ENCODE results near the gene PUS7L. TPM values are rescaled to one million over a fixed set of nuclear protein-coding genes. Genes with fewer than 3 reads are reported as not detected.

Gene PUS7L
- polyA plus RNA-seq, 1 donor from 2014 or later: 29.2 TPM

- no peak overlapping the region for H2AFZ ChIP-seq (ENCODE audit: low read depth, low read length)
- H3K79me2 ChIP-seq (replicated peaks; ENCODE audit: insufficient read depth, low read length): no peaks in the 10 kb centered on the region
- no peak overlapping the region for H3K27ac ChIP-seq (ENCODE audit: low read length)
- no peaks in the 10 kb centered on the region for H3K9me3 ChIP-seq (ENCODE audit: low read length)
- no peaks in the 10 kb centered on the region for H3K9me2 ChIP-seq (ENCODE audit: insufficient read depth, low read length)
- H4K20me1 ChIP-seq (ENCODE audit: insufficient read depth): no peaks in the 10 kb centered on the region
- no peaks in the 10 kb centered on the region for H3K27me3 ChIP-seq (ENCODE audit: insufficient read depth, low read depth, low read length)
- H3K36me3 ChIP-seq (ENCODE audit: insufficient read depth, low read length): no peaks in the 10 kb centered on the region
- no peak for TF ChIP-seq TAF1 (IDR thresholded peaks at IDR 0.05; ENCODE audit: low read depth)
- TF ChIP-seq EP300 (conservative IDR thresholded peaks at IDR 0.05; ENCODE audit: poor library complexity, severe bottlenecking): no peak
- TF ChIP-seq CTCF (IDR thresholded peaks at IDR 0.05; ENCODE audit: poor library complexity, severe bottlenecking): no peak
- TF ChIP-seq MXI1 (conservative IDR thresholded peaks at IDR 0.05; ENCODE audit: poor library complexity, severe bottlenecking): no peak
- TF ChIP-seq RAD21 (conservative IDR thresholded peaks at IDR 0.05): no peak
- no peak for TF ChIP-seq EZH2 (IDR thresholded peaks at IDR 0.05; ENCODE audit: borderline replicate concordance, insufficient read depth, low read length, poor library complexity, severe bottlenecking)
- no peak for TF ChIP-seq POLR2AphosphoS5 (IDR thresholded peaks at IDR 0.05)
- H3F3A ChIP-seq (ENCODE audit: insufficient read depth, low read length, poor library complexity, severe bottlenecking): no peaks in the 10 kb centered on the region
- no peak overlapping the region for H3K4me2 ChIP-seq (ENCODE audit: low read length)
- H3K9ac ChIP-seq (ENCODE audit: low read length): no peak overlapping the region
- no peak overlapping the region for H3K4me3 ChIP-seq (ENCODE audit: low read length)
These were observed 1.8 kb upstream of the PUS7L start for GRCh38 chr12:43760396-43760795.

- TF ChIP-seq REST (IDR thresholded peaks at IDR 0.05; ENCODE audit: borderline replicate concordance) (peak; percentile 27), MXI1 (conservative IDR thresholded peaks at IDR 0.05; ENCODE audit: poor library complexity, severe bottlenecking) (peak; percentile 61), TAF1 (IDR thresholded peaks at IDR 0.05; ENCODE audit: low read depth) (peak; percentile 6), POLR2AphosphoS5 (IDR thresholded peaks at IDR 0.05) (no peak), SMC3 (conservative IDR thresholded peaks at IDR 0.05; ENCODE audit: poor library complexity) (no peak), EP300 (conservative IDR thresholded peaks at IDR 0.05; ENCODE audit: poor library complexity, severe bottlenecking) (no peak)
These were observed 303 bp downstream of the PUS7L start for GRCh38 chr12:43758247-43758727.

More at GRCh38 chr12:43758247-43758727, 303 bp downstream of the PUS7L start:
- peak overlapping the region; percentile 77 for H3K4me2 ChIP-seq (ENCODE audit: low read length)
- no peaks in the 10 kb centered on the region for H4K20me1 ChIP-seq (ENCODE audit: insufficient read depth)
- peak overlapping the region; percentile 73 for H2AFZ ChIP-seq (ENCODE audit: low read depth, low read length)
- no peaks in the 10 kb centered on the region for H3F3A ChIP-seq (ENCODE audit: insufficient read depth, low read length, poor library complexity, severe bottlenecking)
- H3K27me3 ChIP-seq (ENCODE audit: insufficient read depth, low read depth, low read length): no peaks in the 10 kb centered on the region
- no peaks in the 10 kb centered on the region for H3K9me2 ChIP-seq (ENCODE audit: insufficient read depth, low read length)
- no peaks in the 10 kb centered on the region for H3K36me3 ChIP-seq (ENCODE audit: insufficient read depth, low read length)
- no peaks in the 10 kb centered on the region for H3K79me2 ChIP-seq (replicated peaks; ENCODE audit: insufficient read depth, low read length)
- H3K27ac ChIP-seq (ENCODE audit: low read length): peak overlapping the region; percentile 44
- H3K4me3 ChIP-seq (ENCODE audit: low read length): peak overlapping the region; percentile 82
- H3K9me3 ChIP-seq (ENCODE audit: low read length): no peaks in the 10 kb centered on the region
- peak overlapping the region; percentile 67 for H3K9ac ChIP-seq (ENCODE audit: low read length)
